Left ventricle myocardium inferior (tissue), 1 donor: Measurements from ENCODE around the gene ESRRA. TPM values are rescaled to one million over a fixed set of nuclear protein-coding genes. Genes with fewer than 3 reads are reported as not detected.

Source experiments
- DNase-seq: peaks from one replicate; pipeline ENCODE4 v3.0.0-alpha.2; 2020
- H3K27ac ChIP-seq: fragments of 200-600 bp; replicated peaks from 2 replicates; pipeline ENCODE4 v1.8.0; 2021
- H3K27me3 ChIP-seq: fragments of 200-600 bp; 2 replicates; pipeline ENCODE4 v1.8.0; 2021; ENCODE audit warnings: low read depth
- H3K36me3 ChIP-seq: fragments of 200-600 bp; 2 replicates; pipeline ENCODE4 v1.8.0; 2021
- H3K4me1 ChIP-seq: fragments of 200-600 bp; 2 replicates; pipeline ENCODE4 v1.8.0; 2021
- H3K4me3 ChIP-seq: fragments of 200-600 bp; 2 replicates; pipeline ENCODE4 v1.8.0; 2021; ENCODE audit warnings: mild to moderate bottlenecking, moderate library complexity
- H3K9me3 ChIP-seq: fragments of 200-600 bp; replicated peaks from 2 replicates; pipeline ENCODE4 v1.8.0; 2021
- CTCF ChIP-seq: fragments of 200-600 bp; IDR thresholded peaks from 2 replicates; pipeline ENCODE4 v1.8.0; 2021; ENCODE audit warnings: antibody characterized with exemption, mild to moderate bottlenecking, borderline replicate concordance
- intact Hi-C: fragments of 100-400 bp; cut with micrococcal nuclease; formaldehyde crosslinking; loops from one replicate; pipeline ENCODE4 v1.11.0; 2022
- total RNA-seq: library from RNA; stranded (reverse); fragmentation: NEBNext Ultra II Directional; extraction: Animal tissue kit (Norgen Biotek cat#: 25700); gene quantifications from one replicate; pipeline ENCODE4 v1.2.1, GENCODE V29; 2021
- donor health status: DM: no; HTN: yes; CAD: no; lungs with severe emphysema.

The ESRRA gene
- total RNA-seq, 1 donor from 2014 or later = 213 TPM

GRCh38 chr11:64356498-64357411 lies 51.4 kb downstream of the ESRRA start:
- peak; percentile 20 for TF ChIP-seq CTCF
- Histone ChIP-seq H3K27ac (peak overlapping the region; percentile 92), H3K9me3 (no peaks in the 10 kb centered on the region), H3K4me3 (no peak overlapping the region), H3K4me1 (peaks cover 48% of the 10 kb centered on the region), H3K27me3 (no peaks in the 10 kb centered on the region), H3K36me3 (peaks cover 15% of the 10 kb centered on the region)
- DNase-seq = no peak
- intact Hi-C loops = no loop called here

GRCh38 chr11:64357446-64357845 lies 52.1 kb downstream of the ESRRA start:
- Histone ChIP-seq H3K36me3 (peaks cover 22% of the 10 kb centered on the region), H3K9me3 (no peaks in the 10 kb centered on the region), H3K4me3 (no peak overlapping the region), H3K27ac (peak overlapping the region; percentile 92), H3K27me3 (no peaks in the 10 kb centered on the region), H3K4me1 (peaks cover 48% of the 10 kb centered on the region)
- intact Hi-C loops = no loop called here
- DNase-seq = no peak
- no peak for TF ChIP-seq CTCF

- no peak for DNase-seq
- peaks cover 28% of the 10 kb centered on the region for H3K36me3 ChIP-seq
- TF ChIP-seq CTCF = no peak
- no peaks in the 10 kb centered on the region for H3K27me3 ChIP-seq
- H3K27ac ChIP-seq = peak overlapping the region; percentile 92
- H3K4me1 ChIP-seq = peaks cover 48% of the 10 kb centered on the region
- peak overlapping the region; percentile 83 for H3K4me3 ChIP-seq
- no peaks in the 10 kb centered on the region for H3K9me3 ChIP-seq
- intact Hi-C loops = no loop called here
Observed at GRCh38 chr11:64357904-64358535, 52.7 kb downstream of the ESRRA start.

- Histone ChIP-seq H3K9me3 (no peaks in the 10 kb centered on the region), H3K4me3 (peak overlapping the region; percentile 83), H3K27ac (peak overlapping the region; percentile 92), H3K36me3 (peaks cover 33% of the 10 kb centered on the region), H3K4me1 (peaks cover 48% of the 10 kb centered on the region), H3K27me3 (no peaks in the 10 kb centered on the region)
- intact Hi-C loops = no loop called here
- DNase-seq = no peak
- TF ChIP-seq CTCF = no peak
Observed at GRCh38 chr11:64358536-64358906, 53.2 kb downstream of the ESRRA start.

- intact Hi-C loops = no loop called here
- Histone ChIP-seq H3K27ac (peak within 1 kb of the TSS; percentile 92), H3K36me3 (peaks cover 39% of the 10 kb centered on the region), H3K4me1 (peaks cover 48% of the 10 kb centered on the region), H3K4me3 (peak within 1 kb of the TSS; percentile 83), H3K27me3 (no peaks in the 10 kb centered on the region), H3K9me3 (no peaks in the 10 kb centered on the region)
- peak; percentile 8 for TF ChIP-seq CTCF
- peak; percentile 68 for DNase-seq
Observed at GRCh38 chr11:64358907-64359711, 53.8 kb downstream of the ESRRA start, which contains the start of gene RPS6KA4. RPS6KA4 (plus strand) TSS chr11:64359162; CDS start chr11:64359236, 74 bp downstream.
